ENCODE data around the gene WDR45B. TPM values are rescaled to one million over a fixed set of nuclear protein-coding genes. Genes with fewer than 3 reads are reported as not detected.

Gene WDR45B
- total RNA-seq, 1 experiment from 2014 or later: 96.5 TPM

- Mint-ChIP-seq H3K4me1 (peaks cover 19% of the 10 kb centered on the region), H3K27ac (peak overlapping the region; percentile 46; the same call in 1 of the 2 replicates), H3K9me3 (no peaks in the 10 kb centered on the region), H3K36me3 (peaks cover 47% of the 10 kb centered on the region), H3K27me3 (ENCODE audit: low read depth) (no peaks in the 10 kb centered on the region), H3K4me3 (no peak overlapping the region)
- ATAC-seq (no peak), DNase-seq (ENCODE audit: low spot score) (no peak)
- ChIA-PET POLR2A (interaction anchor here (0.6 kb wide), 1 partner anchor 13 kb away, joined by 4 read pairs; no protein-coding TSS in a partner anchor), CTCF (no interaction called here)
- TF ChIP-seq ZBTB21 (CRISPR knock-in tag; IDR thresholded peaks at IDR 0.05; ENCODE audit: borderline replicate concordance): no peak
Observed at GRCh38 chr17:82568997-82569393, 79.2 kb downstream of the WDR45B start.

- Mint-ChIP-seq H3K27ac (peak overlapping the region; percentile 63; the same call in 1 of the 2 replicates), H3K4me3 (no peak overlapping the region), H3K4me1 (peaks cover 19% of the 10 kb centered on the region), H3K36me3 (peaks cover 45% of the 10 kb centered on the region), H3K9me3 (no peaks in the 10 kb centered on the region), H3K27me3 (ENCODE audit: low read depth) (no peaks in the 10 kb centered on the region)
- TF ChIP-seq CDX4 (CRISPR knock-in tag; IDR thresholded peaks at IDR 0.05; ENCODE audit: borderline replicate concordance): no peak
- TF ChIP-seq ZNF263 (CRISPR knock-in tag; IDR thresholded peaks at IDR 0.05; ENCODE audit: low read depth): no peak
- no peak for TF ChIP-seq E2F4 (CRISPR knock-in tag; IDR thresholded peaks at IDR 0.05; ENCODE audit: borderline replicate concordance, low read depth)
- no peak for TF ChIP-seq ZBTB21 (CRISPR knock-in tag; IDR thresholded peaks at IDR 0.05; ENCODE audit: borderline replicate concordance)
- no peak for TF ChIP-seq HMGXB4 (CRISPR knock-in tag; IDR thresholded peaks at IDR 0.05)
- ChIA-PET POLR2A (interaction anchor here (0.6 kb wide), 1 partner anchor 254 kb away, joined by 8 read pairs; no protein-coding TSS in a partner anchor), CTCF (interaction anchor here (0.7 kb wide), 3 partner anchors 11 to 490 kb away, joined by 3 to 4 read pairs (median 3); no protein-coding TSS in a partner anchor)
- DNase-seq (ENCODE audit: low spot score): no peak
- no peak for ATAC-seq
Observed at GRCh38 chr17:82567286-82567685, 81.0 kb downstream of the WDR45B start.

- TF ChIP-seq ZNF121 (CRISPR knock-in tag; IDR thresholded peaks at IDR 0.05) (no peak), GRHL2 (CRISPR knock-in tag; IDR thresholded peaks at IDR 0.05; ENCODE audit: insufficient replicate concordance, severe bottlenecking) (no peak), ZNF232 (CRISPR knock-in tag; IDR thresholded peaks at IDR 0.05) (no peak), E2F5 (CRISPR knock-in tag; IDR thresholded peaks at IDR 0.05) (no peak), GABPB1 (CRISPR knock-in tag; IDR thresholded peaks at IDR 0.05) (no peak), ZNF317 (CRISPR knock-in tag; IDR thresholded peaks at IDR 0.05; ENCODE audit: borderline replicate concordance, low read depth) (no peak), IRF2 (CRISPR knock-in tag; IDR thresholded peaks at IDR 0.05; ENCODE audit: borderline replicate concordance, low read depth) (no peak), FOXJ3 (CRISPR knock-in tag; IDR thresholded peaks at IDR 0.05; ENCODE audit: borderline replicate concordance) (no peak), TCF7 (CRISPR knock-in tag; IDR thresholded peaks at IDR 0.05; ENCODE audit: low read depth) (no peak), E2F1 (CRISPR knock-in tag; IDR thresholded peaks at IDR 0.05) (no peak), PRDM15 (CRISPR knock-in tag; IDR thresholded peaks at IDR 0.05) (no peak)
- ATAC-seq (no peak; the same call in 1 of the 2 replicates), DNase-seq (ENCODE audit: low spot score) (no peak)
- Mint-ChIP-seq H3K36me3 (peaks cover 37% of the 10 kb centered on the region), H3K4me3 (no peak overlapping the region), H3K4me1 (peaks cover 19% of the 10 kb centered on the region), H3K27ac (peak overlapping the region; percentile 70; the same call in 1 of the 2 replicates), H3K9me3 (no peaks in the 10 kb centered on the region), H3K27me3 (ENCODE audit: low read depth) (no peaks in the 10 kb centered on the region)
- ChIA-PET CTCF (interaction anchor here (0.7 kb wide), 1 partner anchor 13 kb away, joined by 3 read pairs; no protein-coding TSS in a partner anchor), POLR2A (interaction anchor here (0.7 kb wide), 1 partner anchor 46 kb away, joined by 3 read pairs; no protein-coding TSS in a partner anchor)
Observed at GRCh38 chr17:82566129-82566960, 81.9 kb downstream of the WDR45B start.
